GM13976 (cell line): ENCODE results near the gene TSEN15.

ENCODE experiments used
- DNase-seq: peaks from one replicate; pipeline ENCODE4 v3.0.0; 2012; ENCODE audit warnings: low spot score
- CTCF ChIP-seq: IDR thresholded peaks from 2 replicates; pipeline ENCODE4 v1.5.1; 2012; ENCODE audit warnings: borderline replicate concordance, mild to moderate bottlenecking; ENCODE audit not compliant: insufficient read depth; ENCODE audit errors: extremely low read depth, missing control alignments, control extremely low read depth
- in situ Hi-C: fragments of 300-500 bp; cut with MboI; formaldehyde crosslinking; loops from one replicate; pipeline ENCODE4 v1.12.0; 2022; ENCODE audit warnings: low sequenced_read_pairs, mixed read lengths, inconsistent platforms; ENCODE audit not compliant: unreplicated experiment

Gene TSEN15

GRCh38 chr1:184030433-184031091, 21.0 kb upstream of the TSEN15 start:
- DNase-seq: no peak
- no peak for TF ChIP-seq CTCF
- in situ Hi-C loops: no loop called here

- no peak for TF ChIP-seq CTCF
- in situ Hi-C loops: no loop called here
- DNase-seq: no peak
Observed at GRCh38 chr1:184031092-184031408, 20.5 kb upstream of the TSEN15 start.

- in situ Hi-C loops: no loop called here
- TF ChIP-seq CTCF: no peak
- no peak for DNase-seq
Observed at GRCh38 chr1:184031409-184032107, 20.0 kb upstream of the TSEN15 start.

GRCh38 chr1:184032306-184032929, 19.1 kb upstream of the TSEN15 start:
- no peak for DNase-seq
- in situ Hi-C loops: no loop called here
- TF ChIP-seq CTCF: no peak

GRCh38 chr1:184032930-184033418, 18.6 kb upstream of the TSEN15 start:
- no peak for DNase-seq
- in situ Hi-C loops: no loop called here
- TF ChIP-seq CTCF: no peak

GRCh38 chr1:184033711-184034167, 17.8 kb upstream of the TSEN15 start:
- no peak for DNase-seq
- in situ Hi-C loops: no loop called here
- TF ChIP-seq CTCF: no peak
